Lung (tissue), 12 donors: ENCODE data around the gene MAGEB2. TPM values are rescaled to one million over a fixed set of nuclear protein-coding genes. Genes with fewer than 3 reads are reported as not detected.

Source experiments
- ATAC-seq: fragments of 200-7000 bp; cut with Tn5 transposase; one replicate; pipeline ENCODE4 v1.9.1; 2020; ENCODE audit warnings: moderate number of reproducible peaks; ENCODE audit not compliant: insufficient read depth, low FRiP score
- DNase-seq, 3 donors: peaks; one replicate each; pipeline ENCODE4 v3.0.0-alpha.2; 2013 to 2017
- H3K27ac ChIP-seq, 2 donors: one replicate each; pipeline ENCODE4 v1.5.1; 2013; ENCODE audit warnings: mild to moderate bottlenecking in 2 of 2, moderate library complexity in 2 of 2, control low read depth in 1 of 2, inconsistent platforms in 1 of 2, low read depth in 1 of 2, low read length in 1 of 2
- H3K27me3 ChIP-seq, 3 donors: one replicate each; pipeline ENCODE4 v1.5.1; 2013; ENCODE audit warnings: low read length in 2 of 3; ENCODE audit not compliant: control insufficient read depth in 3 of 3, insufficient read depth in 3 of 3
- H3K36me3 ChIP-seq, 4 donors: one replicate each; pipeline ENCODE4 v1.5.1; 2013; ENCODE audit warnings: low read length in 4 of 4, mild to moderate bottlenecking in 1 of 4, moderate library complexity in 1 of 4; ENCODE audit not compliant: control insufficient read depth in 4 of 4, insufficient read depth in 4 of 4
- H3K4me1 ChIP-seq, 5 donors: one replicate each; pipeline ENCODE4 v1.5.1; 2013; ENCODE audit warnings: low read length in 5 of 5, mild to moderate bottlenecking in 2 of 5, moderate library complexity in 1 of 5; ENCODE audit not compliant: control insufficient read depth in 5 of 5, insufficient read depth in 5 of 5
- H3K4me3 ChIP-seq: one replicate; pipeline ENCODE4 v1.5.1; 2013; ENCODE audit warnings: mild to moderate bottlenecking, control low read depth, moderate library complexity
- H3K9ac ChIP-seq, 2 donors: one replicate each; pipeline ENCODE4 v1.5.1; 2013; ENCODE audit warnings: low read length in 2 of 2, control low read depth in 1 of 2; ENCODE audit not compliant: insufficient read depth in 1 of 2
- H3K9me3 ChIP-seq, 4 donors: one replicate each; pipeline ENCODE4 v1.5.1; 2013; ENCODE audit warnings: low read length in 3 of 4, mild to moderate bottlenecking in 1 of 4, moderate library complexity in 1 of 4; ENCODE audit not compliant: control insufficient read depth in 4 of 4, insufficient read depth in 3 of 4
- WGBS, 2 donors: extraction: QIAGEN DNeasy Blood & Tissue Kit; methylation state at CpG; one replicate each; pipeline ENCODE4 v1.1.7; 2013; 5-methylcytosine and 5-hydroxymethylcytosine counted together
- polyA plus RNA-seq, 2 donors: library from polyadenylated mRNA; stranded (reverse); fragments of 200-250 nt; gene quantifications; one replicate each; pipeline ENCODE4 v1.2.1, GENCODE V29; 2013
- total RNA-seq, 2 donors: library from RNA; depleted of rRNA in 1 of 2; stranded (reverse); fragments of >200 nt in 1 of 2; gene quantifications; one replicate each; pipeline ENCODE4 v1.2.1, GENCODE V29; 2014 to 2021
- TF ChIP-seq, protein P1 (sequence below): IDR thresholded peaks from 2 replicates; pipeline ENCODE4 v1.5.1; 2012; ENCODE audit warnings: mild to moderate bottlenecking; ENCODE audit errors: control extremely low read depth, extremely low read depth
- donor health status: control.
- donor health status: control.
- donor health status: Bipolar disorder and iron deficiency.
- donor health status: healthy.
- donor health status: DM: yes; HTN: yes; CAD: no.

The MAGEB2 gene
- total and polyA plus RNA-seq, 4 donors: not detected

GRCh38 chrX:30224536-30224935 is 9.2 kb downstream of the MAGEB2 start:
- no peaks in the 10 kb centered on the region for H3K36me3 ChIP-seq
- 54 to 67% methylated on average over 2 of the region's 2 CpGs for WGBS, 2 donors
- no peaks in the 10 kb centered on the region for H3K4me1 ChIP-seq
- H3K27me3 ChIP-seq: no peaks in the 10 kb centered on the region
- TF ChIP-seq, protein P1, sequence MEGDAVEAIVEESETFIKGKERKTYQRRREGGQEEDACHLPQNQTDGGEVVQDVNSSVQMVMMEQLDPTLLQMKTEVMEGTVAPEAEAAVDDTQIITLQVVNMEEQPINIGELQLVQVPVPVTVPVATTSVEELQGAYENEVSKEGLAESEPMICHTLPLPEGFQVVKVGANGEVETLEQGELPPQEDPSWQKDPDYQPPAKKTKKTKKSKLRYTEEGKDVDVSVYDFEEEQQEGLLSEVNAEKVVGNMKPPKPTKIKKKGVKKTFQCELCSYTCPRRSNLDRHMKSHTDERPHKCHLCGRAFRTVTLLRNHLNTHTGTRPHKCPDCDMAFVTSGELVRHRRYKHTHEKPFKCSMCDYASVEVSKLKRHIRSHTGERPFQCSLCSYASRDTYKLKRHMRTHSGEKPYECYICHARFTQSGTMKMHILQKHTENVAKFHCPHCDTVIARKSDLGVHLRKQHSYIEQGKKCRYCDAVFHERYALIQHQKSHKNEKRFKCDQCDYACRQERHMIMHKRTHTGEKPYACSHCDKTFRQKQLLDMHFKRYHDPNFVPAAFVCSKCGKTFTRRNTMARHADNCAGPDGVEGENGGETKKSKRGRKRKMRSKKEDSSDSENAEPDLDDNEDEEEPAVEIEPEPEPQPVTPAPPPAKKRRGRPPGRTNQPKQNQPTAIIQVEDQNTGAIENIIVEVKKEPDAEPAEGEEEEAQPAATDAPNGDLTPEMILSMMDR: no peak
- H3K27ac ChIP-seq: no peak overlapping the region
- no peaks in the 10 kb centered on the region for H3K9me3 ChIP-seq
- H3K9ac ChIP-seq: no peak overlapping the region
- DNase-seq (no peak), ATAC-seq (no peak)
- no peak overlapping the region for H3K4me3 ChIP-seq

DNA sequence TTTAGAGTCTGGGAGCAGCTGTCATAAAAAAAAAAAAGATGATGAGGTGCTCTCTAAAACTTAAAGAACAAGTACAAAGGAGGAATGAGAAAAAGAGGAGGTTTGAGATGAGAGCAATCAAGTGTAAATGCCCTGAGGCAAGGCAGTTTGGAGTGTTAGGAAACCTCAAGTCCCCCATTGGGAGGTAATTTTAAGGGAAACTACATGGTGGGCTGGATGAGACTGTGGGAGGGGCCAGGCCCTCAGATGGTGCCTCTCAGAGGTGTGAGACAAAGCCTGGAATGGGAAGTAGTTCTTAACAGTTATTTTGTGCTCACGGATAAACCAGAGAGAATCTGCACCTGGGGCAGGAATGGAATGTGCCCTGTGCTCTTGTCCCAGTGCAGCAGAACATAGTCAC is 13.2 kb downstream of the MAGEB2 start:
- ATAC-seq: no peak
- H3K4me3 ChIP-seq: no peak overlapping the region
- no peak overlapping the region for H3K9ac ChIP-seq
- no peaks in the 10 kb centered on the region for H3K9me3 ChIP-seq
- no peaks in the 10 kb centered on the region for H3K36me3 ChIP-seq
- no peak overlapping the region for H3K27ac ChIP-seq
- 37 to 78% methylated on average over 1 of the region's 1 CpG for WGBS, 2 donors
- TF ChIP-seq, protein P1: no peak
- DNase-seq: no peak
- H3K27me3 ChIP-seq: no peaks in the 10 kb centered on the region
- H3K4me1 ChIP-seq: no peaks in the 10 kb centered on the region

DNA sequence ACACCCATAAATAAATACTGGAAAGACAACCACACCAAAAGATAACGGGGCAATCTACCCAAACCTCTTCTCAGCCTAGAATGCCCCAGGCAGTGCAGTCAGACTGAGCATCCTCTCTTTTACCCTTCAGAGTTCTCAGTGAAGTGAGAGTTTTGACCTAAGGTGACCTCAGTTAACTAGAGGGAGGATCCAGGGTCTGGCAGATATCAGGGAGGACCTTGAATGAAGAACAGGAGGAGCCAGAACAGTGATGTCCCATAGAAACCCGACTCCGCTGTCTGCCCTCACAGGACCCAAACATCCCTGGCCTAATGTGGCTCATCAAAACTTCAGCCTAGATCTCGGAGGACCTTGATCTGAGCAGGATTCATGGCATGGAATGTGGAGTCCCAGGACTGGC is 15.0 kb downstream of the MAGEB2 start, which contains the start of gene MAGEB3:
TSS of gene MAGEB3 (plus strand) at position 263 of the 400 bp plus-strand sequence. CDS start 5,268 bp downstream, outside the sequence.
- Histone ChIP-seq H3K27me3 (no peaks in the 10 kb centered on the region), H3K27ac (no peak within 1 kb of the TSS), H3K4me3 (no peak within 1 kb of the TSS), H3K36me3 (no peaks in the 10 kb centered on the region), H3K9me3 (no peaks in the 10 kb centered on the region), H3K4me1 (no peaks in the 10 kb centered on the region), H3K9ac (no peak within 1 kb of the TSS)
- ATAC-seq (no peak), DNase-seq (no peak)
- TF ChIP-seq, protein P1: no peak
- WGBS, 2 donors: 73 to 85% methylated on average over 4 of the region's 4 CpGs
